HG03060 (cell line): ENCODE results near the gene WASF2.

Experiments
- ATAC-seq: cut with Tn5 transposase; IDR thresholded peaks from one replicate; pipeline ENCODE4 v1.9.1; 2021; ENCODE audit warnings: low read depth, moderate number of reproducible peaks; ENCODE audit not compliant: unreplicated experiment

WASF2 gene

DNA sequence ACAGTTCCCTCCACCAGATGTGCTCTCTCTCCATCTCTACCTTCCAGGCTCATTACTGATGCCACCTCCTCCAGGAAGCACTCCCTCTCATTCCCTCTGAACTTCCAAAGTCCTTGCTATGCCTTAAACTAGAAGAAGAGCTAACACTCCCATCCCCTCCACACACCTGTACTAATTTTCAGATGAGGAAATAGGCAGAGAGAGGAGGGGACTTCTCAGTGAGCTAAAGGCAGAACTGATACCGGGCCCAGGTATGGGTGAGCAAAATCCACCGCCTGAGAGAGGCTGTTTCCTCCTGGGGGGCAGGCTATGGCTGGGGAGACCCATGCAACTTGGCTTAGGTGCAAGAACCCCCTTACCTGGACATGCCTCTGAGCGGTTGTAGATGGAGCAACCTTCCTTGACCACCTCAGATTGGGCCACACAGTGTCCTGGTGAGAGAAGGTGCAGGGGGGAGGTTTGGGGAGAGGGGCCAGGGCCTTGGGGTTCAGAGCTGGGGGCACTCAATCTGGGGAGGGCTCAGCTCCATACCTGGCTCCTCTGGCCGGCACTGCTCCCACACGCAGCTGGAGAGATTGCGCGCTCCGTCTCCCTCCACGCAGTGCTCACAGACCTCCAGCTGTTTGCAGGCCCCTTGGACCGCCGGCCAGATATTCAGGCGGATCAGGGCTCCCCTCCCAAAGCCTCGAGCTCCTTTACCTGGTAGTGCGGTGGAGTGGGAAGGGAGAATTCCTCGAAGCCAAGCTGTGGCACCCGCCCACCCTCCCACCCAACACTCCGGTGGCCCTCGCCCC is 107.8 kb downstream of the WASF2 start:
- ATAC-seq, result no peak

- no peak for ATAC-seq
Measured at GRCh38 chr1:27380766-27381733, 108.9 kb downstream of the WASF2 start.

DNA sequence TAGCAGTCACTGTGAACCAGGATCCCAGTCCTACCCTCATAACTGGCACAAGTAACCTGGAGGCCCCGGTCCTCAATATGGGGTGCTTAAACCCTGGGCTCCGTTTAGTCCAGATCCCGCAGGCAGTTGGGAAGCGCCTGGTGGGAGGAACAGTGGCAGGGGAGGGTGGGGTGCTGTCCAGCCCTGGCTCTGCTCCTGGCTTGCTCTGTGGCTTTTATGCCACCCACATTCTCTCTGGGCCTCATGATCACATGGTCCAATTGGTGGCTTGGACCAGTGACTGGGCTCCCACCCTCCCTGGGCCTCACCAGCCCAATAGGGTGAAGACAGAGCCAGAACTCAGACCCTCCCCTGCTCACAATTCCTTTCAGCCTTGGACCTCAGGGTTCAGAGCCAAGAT is 109.7 kb downstream of the WASF2 start:
- no peak for ATAC-seq

DNA sequence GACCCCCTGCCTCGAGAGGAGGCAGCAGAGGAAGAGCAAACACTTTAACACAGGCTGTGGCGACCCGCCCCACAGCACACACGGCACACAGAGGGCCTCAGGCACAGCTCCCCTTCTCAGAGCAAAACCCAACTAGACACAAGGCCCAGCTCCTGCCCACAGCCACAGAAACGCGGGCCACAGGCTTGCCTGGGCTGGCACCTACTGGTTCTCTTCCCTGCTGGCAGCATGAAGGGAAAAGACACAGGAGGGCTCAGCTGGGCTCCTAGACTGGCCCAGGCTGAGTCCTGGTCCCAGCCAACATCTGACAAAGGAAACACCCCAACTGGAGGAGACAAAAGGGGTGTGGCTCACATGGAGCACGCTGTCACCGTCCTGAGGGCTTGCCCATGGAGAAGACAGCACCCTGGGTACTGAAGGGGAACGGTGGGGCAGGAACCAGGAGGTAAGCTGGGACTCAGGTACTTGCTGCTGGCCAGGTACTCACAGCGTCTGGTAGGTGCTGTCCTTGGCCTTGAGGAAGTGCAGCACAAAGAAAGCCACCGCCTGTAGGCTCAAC is 110.3 kb downstream of the WASF2 start:
- no peak for ATAC-seq

DNA sequence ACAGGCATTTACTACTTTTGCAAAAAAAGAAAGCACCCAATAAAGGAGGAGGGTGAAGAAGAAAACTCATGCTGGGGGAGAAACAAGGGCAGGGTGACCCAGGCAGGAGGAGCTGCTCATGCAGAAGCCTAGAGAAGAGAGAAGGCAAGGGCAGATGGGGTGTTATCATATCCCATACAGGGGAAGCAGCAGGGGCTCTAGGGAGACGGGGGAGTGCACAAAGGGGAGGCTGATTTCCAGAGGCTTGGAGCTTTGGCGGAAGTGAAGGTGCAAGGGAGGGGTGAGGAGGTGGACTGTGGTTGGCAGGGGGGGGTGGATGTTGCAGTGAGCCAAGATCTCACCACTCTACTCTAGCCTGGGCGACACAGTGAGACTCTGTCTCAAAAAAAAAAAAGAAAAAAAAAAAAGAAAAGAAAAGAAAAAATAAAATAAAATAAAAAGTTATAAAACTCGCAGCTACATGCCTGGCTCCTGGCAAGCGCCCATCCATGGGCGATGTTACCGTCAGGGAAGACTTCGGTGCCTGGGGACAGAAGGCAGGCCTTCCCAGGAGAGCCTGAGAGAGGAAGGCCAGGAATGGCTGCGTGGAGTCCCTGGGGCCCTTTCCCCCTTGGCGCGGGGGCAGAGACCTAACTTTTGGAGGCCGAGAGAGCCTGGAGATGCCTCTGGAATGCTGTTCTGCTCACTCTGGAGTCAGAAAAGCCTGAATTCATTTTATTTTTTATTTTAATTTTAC is 112.0 kb downstream of the WASF2 start:
- no peak for ATAC-seq

DNA sequence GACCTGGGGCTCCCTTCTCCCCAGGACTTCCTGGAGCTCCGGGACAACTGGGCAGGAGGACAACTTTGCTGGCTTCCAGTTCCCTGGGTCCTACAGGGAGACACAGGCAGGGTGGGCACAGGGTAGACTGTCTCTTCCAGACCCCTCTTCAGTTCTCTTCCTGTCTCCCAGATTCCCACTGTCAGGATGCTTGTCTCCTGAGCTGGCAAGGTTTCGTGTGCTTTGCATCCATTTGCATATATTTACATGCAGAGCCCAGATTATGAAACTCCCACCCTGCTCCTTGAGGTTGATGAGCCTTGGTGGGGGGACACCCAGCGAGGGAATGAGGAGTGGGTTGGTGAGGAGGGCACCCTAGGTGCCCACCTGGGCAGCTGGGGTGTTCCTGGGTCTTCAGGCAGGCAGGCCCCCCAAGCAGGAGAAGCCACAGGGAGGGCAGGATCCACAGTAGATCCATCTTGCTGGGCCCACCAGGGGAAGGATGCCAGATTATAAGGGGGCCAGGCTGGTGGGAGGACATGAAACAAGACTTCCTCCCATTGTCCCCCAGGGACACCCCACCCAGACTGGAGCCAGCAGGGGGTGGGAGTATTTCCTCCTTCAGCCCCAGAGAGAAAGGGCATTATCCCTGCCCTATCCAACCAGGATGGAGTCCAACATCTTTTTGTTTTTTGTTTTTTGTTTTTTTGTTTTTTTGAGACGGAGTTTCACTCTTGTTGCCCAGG is 115.4 kb downstream of the WASF2 start, which contains the start of gene FCN3:
TSS of gene FCN3 (minus strand) at position 463 of the 725 bp plus-strand sequence. CDS start at position 457, 6 bp downstream.
- no peak for ATAC-seq

DNA sequence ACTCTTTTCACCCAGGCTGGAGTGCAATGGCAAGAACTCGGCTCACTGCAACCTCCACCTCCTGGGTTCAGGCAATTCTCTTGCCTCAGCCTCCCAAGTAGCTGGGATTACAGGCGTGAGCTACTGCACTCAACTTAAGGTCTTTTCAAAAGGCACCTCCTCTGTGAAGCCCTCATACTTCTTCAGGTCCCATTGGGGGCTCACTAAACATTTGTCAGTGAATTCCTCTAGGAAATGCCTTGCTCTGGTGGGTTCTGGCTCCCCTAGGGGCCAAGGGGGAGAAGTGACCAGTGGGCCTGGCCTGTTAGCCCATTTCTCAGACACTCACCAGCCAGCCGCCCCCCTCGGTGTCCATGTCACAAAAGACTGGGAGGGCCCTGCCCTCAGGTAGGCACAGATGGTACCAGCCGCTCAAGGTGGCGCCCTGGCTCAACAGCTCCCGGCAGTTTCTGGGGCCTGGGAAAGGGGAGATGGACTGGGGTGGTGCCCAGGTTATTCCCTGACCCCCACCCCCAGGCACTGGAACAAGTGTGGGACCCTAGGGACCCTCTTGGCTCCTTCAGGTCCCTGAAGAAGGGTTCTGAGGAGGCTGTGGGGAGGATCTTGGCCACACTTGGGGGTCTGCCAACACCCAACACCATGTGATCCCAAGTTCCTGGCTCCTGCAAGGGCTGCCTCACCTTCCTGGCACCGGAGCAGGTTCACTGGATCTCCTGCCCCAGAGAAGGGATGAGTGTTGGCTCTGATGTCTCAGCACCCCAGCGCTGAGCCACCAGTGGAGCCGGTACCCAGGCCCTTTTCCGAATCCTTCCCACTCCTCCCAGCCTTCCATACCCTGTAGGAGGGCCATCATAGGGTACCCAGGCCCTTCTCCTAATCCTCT is 116.9 kb downstream of the WASF2 start:
- ATAC-seq, result no peak

GRCh38 chr1:27372022-27372807 is 117.8 kb downstream of the WASF2 start:
- no peak for ATAC-seq

- no peak for ATAC-seq
Measured at GRCh38 chr1:27368869-27369582, 120.9 kb downstream of the WASF2 start.

GRCh38 chr1:27367160-27367650 is 122.8 kb downstream of the WASF2 start:
- no peak for ATAC-seq

DNA sequence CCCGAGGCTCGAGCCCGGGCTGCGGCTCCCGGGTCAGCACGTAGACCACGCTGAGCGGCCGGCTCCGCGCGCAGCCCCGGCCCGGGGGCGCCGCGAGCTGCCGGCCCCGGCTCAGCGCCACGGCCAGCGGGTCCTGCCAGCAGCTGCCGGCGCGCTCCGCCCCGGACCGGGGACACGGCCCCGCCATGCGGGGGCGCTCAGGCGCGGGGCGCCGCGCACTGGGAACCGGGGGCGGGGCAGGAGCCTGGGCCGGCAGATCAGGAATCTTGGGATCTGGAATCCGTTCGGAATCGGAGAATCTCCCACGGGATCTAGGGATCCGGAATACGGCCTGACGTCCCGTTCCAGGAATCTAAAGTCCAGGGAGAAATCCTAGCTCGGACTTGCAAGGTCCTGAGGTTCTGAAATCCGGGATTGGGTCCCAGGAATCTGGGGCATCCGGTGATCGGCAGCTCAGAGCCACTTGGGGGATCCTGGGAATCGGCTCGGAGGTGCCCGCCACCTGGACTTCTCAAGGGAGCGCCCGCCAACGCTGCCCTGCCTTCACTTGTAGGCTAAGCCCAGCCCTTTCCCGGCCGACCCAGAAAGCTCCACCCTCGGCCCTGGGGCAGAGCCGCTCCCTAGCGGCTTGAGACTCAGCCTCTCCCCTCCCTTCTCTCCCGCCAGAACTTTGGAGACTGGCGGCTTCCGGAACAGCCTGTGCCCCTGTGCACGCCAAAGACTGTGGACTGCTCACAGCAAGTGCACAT is 123.4 kb downstream of the WASF2 start, which contains the start of gene MAP3K6:
TSS of gene MAP3K6 (minus strand) at position 551 of the 749 bp plus-strand sequence. CDS start at position 187, 364 bp downstream.
- no peak for ATAC-seq

DNA sequence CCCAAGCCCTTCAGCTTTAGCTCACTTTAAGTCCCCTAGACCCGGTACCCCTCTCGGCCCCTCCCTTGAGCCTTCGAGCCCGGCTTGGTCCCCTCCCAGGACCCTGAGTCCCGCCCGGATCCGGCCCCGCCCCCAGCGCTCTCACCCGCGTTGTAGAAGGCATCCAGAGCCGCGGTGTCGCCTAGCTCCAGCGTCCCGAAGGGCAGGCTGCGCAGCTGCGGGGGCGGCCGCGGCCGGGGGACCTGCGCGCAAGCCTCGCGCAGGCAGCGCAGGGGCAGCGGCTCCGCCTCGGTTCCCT is 123.9 kb downstream of the WASF2 start:
- no peak for ATAC-seq

GRCh38 chr1:27365372-27366112 is 124.4 kb downstream of the WASF2 start:
- ATAC-seq, result no peak

DNA sequence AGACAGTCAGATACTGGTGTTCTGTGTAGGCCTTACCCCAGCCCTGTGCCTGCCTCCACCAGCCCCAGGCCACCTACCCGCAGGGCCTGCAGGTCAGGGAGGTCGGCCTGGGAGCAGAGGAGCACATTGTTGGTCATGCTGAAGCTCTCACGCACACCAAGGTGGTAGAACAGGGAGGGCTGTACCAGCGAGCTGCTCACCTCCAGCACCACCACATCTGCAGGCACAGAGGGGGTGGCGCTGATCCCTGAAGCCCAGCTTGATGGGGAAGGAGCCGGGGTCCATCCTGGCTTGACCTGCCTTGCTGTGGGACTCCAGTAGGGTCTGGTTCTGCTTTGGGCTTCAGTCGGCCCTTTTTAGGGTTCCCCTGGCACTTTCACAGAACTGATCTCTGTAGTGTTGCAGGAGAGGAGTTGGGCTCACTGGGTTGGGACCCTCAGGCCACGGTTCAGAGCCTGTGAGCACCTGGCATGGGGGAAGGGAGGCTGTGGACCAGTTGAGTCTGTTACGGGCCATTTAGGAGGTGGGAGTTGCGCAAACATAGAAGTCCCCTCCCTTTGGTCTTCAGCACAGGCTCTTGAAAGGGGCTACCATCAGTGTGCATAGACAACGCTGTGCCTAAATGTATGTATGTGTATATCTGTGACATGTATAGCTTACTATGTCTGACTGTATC is 125.1 kb downstream of the WASF2 start:
- no peak for ATAC-seq
